GM06990 (cell line): ENCODE data around the gene LRP1B.

ENCODE experiments used
- DNase-seq: peaks from one replicate; pipeline ENCODE4 v3.0.0-alpha.2; 2011; ENCODE audit not compliant: insufficient read length; ENCODE audit errors: extremely low read depth
- H3K27me3 ChIP-seq: replicated peaks from 2 replicates; pipeline ENCODE4 v1.6.0; 2011; ENCODE audit warnings: low read length; ENCODE audit not compliant: control insufficient read depth, insufficient read depth
- H3K36me3 ChIP-seq: 2 replicates; pipeline ENCODE4 v1.5.1; 2011; ENCODE audit warnings: low read length; ENCODE audit not compliant: control insufficient read depth, insufficient read depth
- H3K4me3 ChIP-seq: replicated peaks from 2 replicates; pipeline ENCODE4 v1.5.1; 2011; ENCODE audit warnings: low read depth, mild to moderate bottlenecking, control low read depth, low read length
- CTCF ChIP-seq: IDR thresholded peaks from 2 replicates; pipeline ENCODE4 v1.5.1; 2011; ENCODE audit warnings: low read length, control low read depth, mild to moderate bottlenecking, inconsistent platforms; ENCODE audit not compliant: insufficient read depth, poor library complexity, severe bottlenecking

Gene LRP1B

GRCh38 chr2:140680862-140681261, 1450.0 kb downstream of the LRP1B start:
- no peak for TF ChIP-seq CTCF
- no peaks in the 10 kb centered on the region for H3K27me3 ChIP-seq
- DNase-seq: no peak
- H3K4me3 ChIP-seq: no peak overlapping the region
- no peaks in the 10 kb centered on the region for H3K36me3 ChIP-seq

GRCh38 chr2:140679752-140680151, 1451.1 kb downstream of the LRP1B start:
- Histone ChIP-seq H3K36me3 (no peaks in the 10 kb centered on the region), H3K4me3 (no peak overlapping the region), H3K27me3 (no peaks in the 10 kb centered on the region)
- no peak for DNase-seq
- no peak for TF ChIP-seq CTCF

GRCh38 chr2:140669911-140670310, 1460.9 kb downstream of the LRP1B start:
- Histone ChIP-seq H3K27me3 (no peaks in the 10 kb centered on the region), H3K36me3 (no peaks in the 10 kb centered on the region), H3K4me3 (no peak overlapping the region)
- no peak for DNase-seq
- TF ChIP-seq CTCF: no peak

GRCh38 chr2:140667203-140667602, 1463.6 kb downstream of the LRP1B start:
- H3K36me3 ChIP-seq: no peaks in the 10 kb centered on the region

GRCh38 chr2:140662504-140662903, 1468.3 kb downstream of the LRP1B start:
- no peak for TF ChIP-seq CTCF
- no peak for DNase-seq
- H3K4me3 ChIP-seq: no peak overlapping the region
- no peaks in the 10 kb centered on the region for H3K36me3 ChIP-seq
- H3K27me3 ChIP-seq: no peaks in the 10 kb centered on the region

More at GRCh38 chr2:140667203-140667602, 1463.6 kb downstream of the LRP1B start:
- DNase-seq: no peak
- Histone ChIP-seq H3K27me3 (no peaks in the 10 kb centered on the region), H3K4me3 (no peak overlapping the region)
- no peak for TF ChIP-seq CTCF
